NB4 (cell line): ENCODE results near the gene HMG20A.

Source experiments
- DNase-seq: peaks from one replicate; pipeline ENCODE4 v3.0.0; 2010; ENCODE audit warnings: low read depth
- H3K4me3 ChIP-seq: one replicate; pipeline ENCODE4 v1.5.1; 2011; ENCODE audit warnings: mild to moderate bottlenecking, low read depth, low read length, moderate library complexity
- CTCF ChIP-seq: IDR thresholded peaks from one replicate; pipeline ENCODE4 v1.5.1; 2012; ENCODE audit warnings: low read depth, low read length
- MAX ChIP-seq: IDR thresholded peaks from 2 replicates; pipeline ENCODE4 v1.6.1; 2011; ENCODE audit warnings: low read depth, low read length
- MYC ChIP-seq: IDR thresholded peaks from 2 replicates; pipeline ENCODE4 v1.6.1; 2011; ENCODE audit warnings: low read depth, low read length
- POLR2A ChIP-seq: IDR thresholded peaks from 2 replicates; pipeline ENCODE4 v1.6.1; 2011; ENCODE audit warnings: mild to moderate bottlenecking; ENCODE audit not compliant: insufficient read length; ENCODE audit errors: extremely low read depth

HMG20A gene

GRCh38 chr15:77478051-77478450 is 57.4 kb downstream of the HMG20A start:
- no peak for DNase-seq
- no peak overlapping the region for H3K4me3 ChIP-seq
- TF ChIP-seq POLR2A = no peak
- no peak for TF ChIP-seq MYC
- TF ChIP-seq CTCF = no peak
- TF ChIP-seq MAX = no peak

GRCh38 chr15:77479015-77479414 is 58.3 kb downstream of the HMG20A start:
- no peak for DNase-seq
- no peak for TF ChIP-seq MAX
- H3K4me3 ChIP-seq = no peak overlapping the region

GRCh38 chr15:77480859-77481633 is 60.4 kb downstream of the HMG20A start:
- no peak for DNase-seq
- TF ChIP-seq CTCF (no peak), MYC (no peak), POLR2A (no peak), MAX (no peak)
- no peak overlapping the region for H3K4me3 ChIP-seq

GRCh38 chr15:77481670-77482069 is 61.0 kb downstream of the HMG20A start:
- TF ChIP-seq CTCF (no peak), MYC (no peak), MAX (no peak), POLR2A (no peak)
- no peak for DNase-seq
- no peak overlapping the region for H3K4me3 ChIP-seq

- no peak for TF ChIP-seq CTCF
- no peak for TF ChIP-seq POLR2A
- no peak for TF ChIP-seq MYC
- no peak for TF ChIP-seq MAX
- DNase-seq = no peak
Measured at GRCh38 chr15:77482570-77482969, 61.9 kb downstream of the HMG20A start.

GRCh38 chr15:77483425-77484140 is 62.9 kb downstream of the HMG20A start:
- DNase-seq = no peak
- TF ChIP-seq MAX (no peak), MYC (no peak), CTCF (no peak), POLR2A (no peak)
- H3K4me3 ChIP-seq = no peak overlapping the region

More at GRCh38 chr15:77482570-77482969, 61.9 kb downstream of the HMG20A start:
- H3K4me3 ChIP-seq = no peak overlapping the region
